GM19023 (cell line): ENCODE data around the gene CENPI.
"Not testable (repeated sequence)": the region's sequence is repeated elsewhere in the genome, so short reads cannot be mapped to it uniquely, and the experiment has no call there.

Experiments
- ATAC-seq: cut with Tn5 transposase; IDR thresholded peaks from one replicate; pipeline ENCODE4 v1.9.1; 2021; ENCODE audit warnings: mild to moderate bottlenecking, moderate library complexity; ENCODE audit not compliant: unreplicated experiment

The CENPI gene

GRCh38 chrX:101097546-101098453, at the start of gene CENPI:
CENPI (plus strand) TSS chrX:101098204; CDS start chrX:101101071, 2,867 bp downstream.
- ATAC-seq = peak; percentile 100

- ATAC-seq = peak; percentile 6
Measured at GRCh38 chrX:101051153-101051548, 46.9 kb upstream of the CENPI start.

- ATAC-seq = peak; percentile 96
Measured at GRCh38 chrX:101051549-101052302, 46.3 kb upstream of the CENPI start, which contains the start of gene TRMT2B. TRMT2B (minus strand) TSS chrX:101052111; CDS start chrX:101042289, 9,822 bp downstream.

GRCh38 chrX:101056551-101056950, 41.5 kb upstream of the CENPI start:
- ATAC-seq = not testable (repeated sequence)

GRCh38 chrX:101057093-101057714, 40.8 kb upstream of the CENPI start:
- peak; percentile 77 for ATAC-seq

GRCh38 chrX:101062176-101062575, 35.8 kb upstream of the CENPI start:
- ATAC-seq = no peak

- ATAC-seq = no peak
Measured at GRCh38 chrX:101071582-101071981, 26.4 kb upstream of the CENPI start.

GRCh38 chrX:101078716-101079598, 19.0 kb upstream of the CENPI start, which contains the start of gene TMEM35A:
TMEM35A (plus strand) TSS chrX:101078879; CDS start chrX:101079003, 124 bp downstream.
- ATAC-seq = no peak

- ATAC-seq = no peak
Measured at GRCh38 chrX:101079736-101080270, 18.2 kb upstream of the CENPI start.

GRCh38 chrX:101080326-101081124, 17.5 kb upstream of the CENPI start:
- no peak for ATAC-seq

GRCh38 chrX:101081231-101081630, 16.8 kb upstream of the CENPI start:
- ATAC-seq = no peak

- ATAC-seq = no peak
Measured at GRCh38 chrX:101091817-101092216, 6.2 kb upstream of the CENPI start.

GRCh38 chrX:101108284-101108683, 10.3 kb downstream of the CENPI start:
- ATAC-seq = no peak

GRCh38 chrX:101117701-101118100, 19.7 kb downstream of the CENPI start:
- ATAC-seq = no peak

GRCh38 chrX:101136235-101136634, 38.2 kb downstream of the CENPI start:
- no peak for ATAC-seq
